HG03135 (cell line): ENCODE data around the gene PLD1.

Experiments
- ATAC-seq: cut with Tn5 transposase; IDR thresholded peaks from one replicate; pipeline ENCODE4 v1.9.1; 2021; ENCODE audit warnings: mild to moderate bottlenecking, moderate library complexity; ENCODE audit not compliant: unreplicated experiment

The PLD1 gene

GRCh38 chr3:171677706-171678105 lies 132.6 kb downstream of the PLD1 start:
- ATAC-seq = no peak

- ATAC-seq = no peak
These were observed 133.6 kb downstream of the PLD1 start for GRCh38 chr3:171676601-171677175.

- no peak for ATAC-seq
These were observed 136.3 kb downstream of the PLD1 start for GRCh38 chr3:171673951-171674350.

- no peak for ATAC-seq
These were observed 137.7 kb downstream of the PLD1 start for GRCh38 chr3:171672538-171672937.

- ATAC-seq = no peak
These were observed 138.2 kb downstream of the PLD1 start for GRCh38 chr3:171672124-171672523.

GRCh38 chr3:171671709-171672108 lies 138.6 kb downstream of the PLD1 start:
- ATAC-seq = no peak

- ATAC-seq = no peak
These were observed 143.8 kb downstream of the PLD1 start for GRCh38 chr3:171666516-171666915.

- ATAC-seq = no peak
These were observed 146.5 kb downstream of the PLD1 start for GRCh38 chr3:171663805-171664204.

- no peak for ATAC-seq
These were observed 148.8 kb downstream of the PLD1 start for GRCh38 chr3:171661484-171661883.

GRCh38 chr3:171660188-171660587 lies 150.1 kb downstream of the PLD1 start:
- ATAC-seq = no peak

- ATAC-seq = no peak
These were observed 151.4 kb downstream of the PLD1 start for GRCh38 chr3:171658841-171659240.

GRCh38 chr3:171654809-171655208 lies 155.5 kb downstream of the PLD1 start:
- no peak for ATAC-seq

GRCh38 chr3:171654326-171654725 lies 156.0 kb downstream of the PLD1 start:
- ATAC-seq = no peak

- no peak for ATAC-seq
These were observed 156.6 kb downstream of the PLD1 start for GRCh38 chr3:171653701-171654100.

GRCh38 chr3:171652932-171653331 lies 157.4 kb downstream of the PLD1 start:
- no peak for ATAC-seq

- no peak for ATAC-seq
These were observed 160.2 kb downstream of the PLD1 start for GRCh38 chr3:171649911-171650592.

- ATAC-seq = no peak
These were observed 161.0 kb downstream of the PLD1 start for GRCh38 chr3:171649267-171649666.

GRCh38 chr3:171648069-171648468 lies 162.2 kb downstream of the PLD1 start:
- ATAC-seq = no peak

GRCh38 chr3:171646357-171647133 lies 163.7 kb downstream of the PLD1 start:
- no peak for ATAC-seq

- ATAC-seq = no peak
These were observed 165.6 kb downstream of the PLD1 start for GRCh38 chr3:171644681-171645080.

- ATAC-seq = no peak
These were observed 166.6 kb downstream of the PLD1 start for GRCh38 chr3:171643681-171644080.

- ATAC-seq = no peak
These were observed 167.2 kb downstream of the PLD1 start for GRCh38 chr3:171643033-171643432.
